ENCODE data around the gene TAS1R3. TPM values are rescaled to one million over a fixed set of nuclear protein-coding genes. Genes with fewer than 3 reads are reported as not detected.

The TAS1R3 gene
- total and polyA plus RNA-seq, 2 of the 4 experiments (the other 2 are of a cell fraction): under 0.01 to 0.05 TPM

DNA sequence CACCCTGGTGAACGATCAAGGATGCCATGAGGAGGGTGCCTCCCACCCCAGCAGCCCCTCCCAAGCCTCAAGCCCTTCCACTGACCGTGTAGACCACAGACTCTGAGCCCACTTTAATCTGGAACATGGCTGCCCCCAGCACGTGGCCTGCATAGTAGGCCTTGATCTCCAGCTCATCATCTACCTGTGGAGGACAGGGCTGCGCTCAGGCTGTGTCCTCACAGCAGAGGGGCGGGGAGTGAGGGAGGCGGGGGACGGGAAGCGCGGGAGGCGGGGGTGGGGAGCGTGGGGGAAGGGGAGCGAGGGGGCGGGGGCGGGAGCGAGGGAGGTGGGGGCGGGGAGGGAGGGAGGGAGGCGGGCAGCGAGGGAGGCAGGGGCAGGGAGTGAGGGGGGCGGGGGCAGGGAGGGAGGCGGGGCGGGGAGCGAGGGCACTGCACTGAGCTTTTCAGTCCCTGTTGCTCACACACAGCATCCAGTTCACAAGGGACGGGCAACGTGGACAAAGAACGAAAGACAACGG, 15.6 kb upstream of the TAS1R3 start:
- H2BK5ac ChIP-seq (ENCODE audit: low read depth, low read length, poor library complexity, severe bottlenecking): no peak overlapping the region
- intact Hi-C loops (cut with micrococcal nuclease) (no loop called here), dilution Hi-C loops (cut with HindIII; ENCODE audit: low sequenced_read_pairs, unreplicated experiment) (no loop called here), in situ Hi-C loops (cut with MboI; ENCODE audit: low sequenced_read_pairs) (no loop called here)
- H2BK20ac ChIP-seq (ENCODE audit: low read depth, low read length): no peak overlapping the region
- H2AFZ ChIP-seq (replicated peaks; ENCODE audit: low read length, poor library complexity): no peak overlapping the region
- no peak overlapping the region for H2BK15ac ChIP-seq (ENCODE audit: low read depth, low read length)
- TF ChIP-seq NFE2L2 (IDR thresholded peaks at IDR 0.05; ENCODE audit: low read depth, low read length) (no peak), MAFK (IDR thresholded peaks at IDR 0.05; ENCODE audit: low read depth, low read length) (no peak), FOS (IDR thresholded peaks at IDR 0.05; ENCODE audit: low read depth, low read length) (no peak), POLR2A (IDR thresholded peaks at IDR 0.05; ENCODE audit: low read depth, low read length) (no peak), MXI1 (IDR thresholded peaks at IDR 0.05; ENCODE audit: borderline replicate concordance, low read depth, low read length) (no peak), CEBPB (IDR thresholded peaks at IDR 0.05; ENCODE audit: low read depth, low read length) (no peak), SMC3 (IDR thresholded peaks at IDR 0.05; ENCODE audit: low read depth, low read length) (no peak), BHLHE40 (IDR thresholded peaks at IDR 0.05; ENCODE audit: low read depth, low read length) (no peak), CTCF (conservative IDR thresholded peaks at IDR 0.05; ENCODE audit: low read depth, low read length) (no peak), USF2 (IDR thresholded peaks at IDR 0.05; ENCODE audit: low read depth, low read length) (no peak), ELK1 (IDR thresholded peaks at IDR 0.05; ENCODE audit: borderline replicate concordance, low read depth, low read length) (no peak), RFX5 (IDR thresholded peaks at IDR 0.05; ENCODE audit: low read depth, low read length) (no peak), CHD1 (IDR thresholded peaks at IDR 0.05; ENCODE audit: low read depth, low read length) (no peak), MAZ (IDR thresholded peaks at IDR 0.05; ENCODE audit: borderline replicate concordance, low read depth, low read length) (no peak), RAD21 (IDR thresholded peaks at IDR 0.05; ENCODE audit: low read length) (no peak), RCOR1 (IDR thresholded peaks at IDR 0.05; ENCODE audit: insufficient replicate concordance, low read length) (no peak)
- H3K56ac ChIP-seq (ENCODE audit: extremely low read depth, insufficient read depth, low read length): no peak overlapping the region
- H4K20me1 ChIP-seq (ENCODE audit: insufficient read depth, low read length): peaks cover 64% of the 10 kb centered on the region
- H3K18ac ChIP-seq (ENCODE audit: low read depth, low read length): no peak overlapping the region
- no peak overlapping the region for H3K4me2 ChIP-seq (ENCODE audit: low read depth, low read length)
- no TSS peak for BruUV-seq (replicated peaks)
- CTCF ChIA-PET: no interaction called here
- DNase-seq: no peak
- peaks cover 16 to 58% of the 10 kb centered on the region in 2 experiments for H3K79me1 ChIP-seq (ENCODE audit: low read depth in 1 of 2, low read length in 2 of 2)
- no peak overlapping the region for H2AK5ac ChIP-seq (ENCODE audit: low read depth, low read length)
- ATAC-seq (ENCODE audit: low read depth): no peak
- no peaks in the 10 kb centered on the region for H3K27me3 ChIP-seq (ENCODE audit: control insufficient read depth, insufficient read depth, low read length)
- H3K23ac ChIP-seq (ENCODE audit: low read depth, low read length): no peak overlapping the region
- POLR2A ChIA-PET (ENCODE audit: unreplicated experiment): no interaction called here
- no peak overlapping the region for H4K91ac ChIP-seq (ENCODE audit: insufficient read depth, low read depth, low read length)
- no peak overlapping the region for H2BK120ac ChIP-seq (ENCODE audit: low read depth, low read length)
- no peak overlapping the region for H3K27ac ChIP-seq (ENCODE audit: insufficient read depth, low read length)
- WGBS, 2 experiments (ENCODE audit: extremely low coverage in 2 of 2, insufficient read length in 1 of 2): 87% methylated on average over 3 of the region's 26 CpGs; no CpG with 5 or more reads in 1 of the 2 experiments
- peaks cover 70% of the 10 kb centered on the region for H3K36me3 ChIP-seq (ENCODE audit: control insufficient read depth, insufficient read depth, low read length)
- H3K9me1 ChIP-seq (ENCODE audit: insufficient read depth, low read length): peaks cover 4% of the 10 kb centered on the region
- no peak overlapping the region for H4K8ac ChIP-seq (ENCODE audit: low read depth in 2 of 2, low read length in 2 of 2)
- no peaks in the 10 kb centered on the region for H3K9me3 ChIP-seq (ENCODE audit: control insufficient read depth, insufficient read depth, low read length)
- no peak overlapping the region for H3K4me3 ChIP-seq (ENCODE audit: insufficient read depth, low read depth, low read length)
- H4K5ac ChIP-seq (ENCODE audit: low read depth, low read length): no peak overlapping the region
- no peak overlapping the region for H2AK9ac ChIP-seq (replicated peaks; ENCODE audit: low read depth, low read length, poor library complexity)
- H3K14ac ChIP-seq (replicated peaks; ENCODE audit: low read depth, low read length): no peak overlapping the region
- no peak overlapping the region for H3K4ac ChIP-seq (ENCODE audit: low read depth, low read length)
- H3K9ac ChIP-seq (ENCODE audit: low read depth, low read length): no peak overlapping the region
- H3K4me1 ChIP-seq (ENCODE audit: control insufficient read depth, insufficient read depth, low read length): peaks cover 8% of the 10 kb centered on the region; the same call in 1 of the 2 replicates
